Lower leg skin (tissue), 4 donors: ENCODE results near the gene HSP90AA1. TPM values are rescaled to one million over a fixed set of nuclear protein-coding genes. Genes with fewer than 3 reads are reported as not detected.

Source experiments
- DNase-seq, 2 donors: peaks; one replicate each; pipeline ENCODE4 v3.0.0-alpha.2; 2019; ENCODE audit warnings: low spot score in 2 of 2
- H3K4me3 ChIP-seq: fragments of 200-600 bp; sonication (generic); 2 replicates; pipeline ENCODE4 v1.5.1; 2017; ENCODE audit warnings: mild to moderate bottlenecking, low read depth; ENCODE audit not compliant: poor library complexity, severe bottlenecking
- POLR2A ChIP-seq, 2 donors: fragments of 450-650 bp; IDR thresholded peaks; one replicate each; pipeline ENCODE4 v1.6.1; 2016 to 2017; ENCODE audit warnings: antibody characterized with exemption in 2 of 2, mild to moderate bottlenecking in 1 of 2, moderate library complexity in 1 of 2
- whole genome bisulfite sequencing, 2 donors: methylation state at CpG; one replicate each; pipeline ENCODE4 v1.1.5; 2018; 5-methylcytosine and 5-hydroxymethylcytosine counted together
- intact Hi-C: fragments of 100-400 bp; cut with DNase I; formaldehyde crosslinking; loops from one replicate; pipeline ENCODE4 v1.15.0; 2023; ENCODE audit warnings: low total_unique reads
- total RNA-seq, 4 donors: library from RNA; depleted of rRNA; stranded (reverse); fragments of >200 nt; gene quantifications; one replicate each; pipeline ENCODE4 v1.1.0, GENCODE V29; 2016
- TF ChIP-seq, protein P1 (sequence below), 3 donors: fragments of 450-650 bp; IDR thresholded peaks; one replicate each; pipeline ENCODE4 v1.5.1; 2016; ENCODE audit warnings: antibody characterized with exemption in 3 of 3, mild to moderate bottlenecking in 3 of 3, moderate library complexity in 2 of 3

The HSP90AA1 gene
- total RNA-seq, 4 donors from 2014 or later = 196 to 301 (median 255) TPM

DNA sequence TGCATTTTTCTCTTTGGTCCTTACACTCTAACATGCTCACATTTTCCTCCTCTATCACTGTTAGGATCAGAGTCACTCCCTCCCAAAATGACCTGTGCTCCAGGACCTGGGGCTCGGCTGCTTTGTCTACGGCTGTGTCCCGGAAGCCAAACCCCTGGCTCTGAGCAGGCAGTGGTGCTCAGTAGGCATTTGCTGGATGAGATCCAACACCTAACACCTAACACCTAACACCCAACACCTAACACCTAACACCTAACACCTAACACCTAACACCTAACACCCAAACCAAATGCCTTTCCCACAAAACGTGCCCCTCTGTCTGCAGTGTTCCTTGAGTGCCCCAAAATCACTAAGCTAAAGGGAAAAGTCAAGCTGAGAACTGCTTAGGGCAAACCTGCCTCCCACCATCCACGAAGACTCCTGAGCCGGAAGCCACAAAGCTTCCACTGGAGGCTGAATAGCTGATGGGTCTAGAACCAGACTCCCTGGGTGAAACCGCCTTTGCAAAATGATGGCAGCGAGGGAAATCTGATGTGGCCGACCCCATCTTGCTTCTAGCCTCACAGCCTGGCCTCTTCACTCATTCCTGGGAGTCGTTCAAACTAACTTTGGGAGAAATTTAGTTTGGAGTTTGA is 29.2 kb downstream of the HSP90AA1 start:
- no peak for DNase-seq
- intact Hi-C loops = no loop called here
- TF ChIP-seq POLR2A (IDR thresholded peaks at IDR 0.05) = no peak
- TF ChIP-seq, protein P1, sequence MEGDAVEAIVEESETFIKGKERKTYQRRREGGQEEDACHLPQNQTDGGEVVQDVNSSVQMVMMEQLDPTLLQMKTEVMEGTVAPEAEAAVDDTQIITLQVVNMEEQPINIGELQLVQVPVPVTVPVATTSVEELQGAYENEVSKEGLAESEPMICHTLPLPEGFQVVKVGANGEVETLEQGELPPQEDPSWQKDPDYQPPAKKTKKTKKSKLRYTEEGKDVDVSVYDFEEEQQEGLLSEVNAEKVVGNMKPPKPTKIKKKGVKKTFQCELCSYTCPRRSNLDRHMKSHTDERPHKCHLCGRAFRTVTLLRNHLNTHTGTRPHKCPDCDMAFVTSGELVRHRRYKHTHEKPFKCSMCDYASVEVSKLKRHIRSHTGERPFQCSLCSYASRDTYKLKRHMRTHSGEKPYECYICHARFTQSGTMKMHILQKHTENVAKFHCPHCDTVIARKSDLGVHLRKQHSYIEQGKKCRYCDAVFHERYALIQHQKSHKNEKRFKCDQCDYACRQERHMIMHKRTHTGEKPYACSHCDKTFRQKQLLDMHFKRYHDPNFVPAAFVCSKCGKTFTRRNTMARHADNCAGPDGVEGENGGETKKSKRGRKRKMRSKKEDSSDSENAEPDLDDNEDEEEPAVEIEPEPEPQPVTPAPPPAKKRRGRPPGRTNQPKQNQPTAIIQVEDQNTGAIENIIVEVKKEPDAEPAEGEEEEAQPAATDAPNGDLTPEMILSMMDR (IDR thresholded peaks at IDR 0.05) = no peak
- WGBS, 2 donors = 59 to 62% methylated on average over 10 of the region's 10 CpGs
- no peak overlapping the region for H3K4me3 ChIP-seq

DNA sequence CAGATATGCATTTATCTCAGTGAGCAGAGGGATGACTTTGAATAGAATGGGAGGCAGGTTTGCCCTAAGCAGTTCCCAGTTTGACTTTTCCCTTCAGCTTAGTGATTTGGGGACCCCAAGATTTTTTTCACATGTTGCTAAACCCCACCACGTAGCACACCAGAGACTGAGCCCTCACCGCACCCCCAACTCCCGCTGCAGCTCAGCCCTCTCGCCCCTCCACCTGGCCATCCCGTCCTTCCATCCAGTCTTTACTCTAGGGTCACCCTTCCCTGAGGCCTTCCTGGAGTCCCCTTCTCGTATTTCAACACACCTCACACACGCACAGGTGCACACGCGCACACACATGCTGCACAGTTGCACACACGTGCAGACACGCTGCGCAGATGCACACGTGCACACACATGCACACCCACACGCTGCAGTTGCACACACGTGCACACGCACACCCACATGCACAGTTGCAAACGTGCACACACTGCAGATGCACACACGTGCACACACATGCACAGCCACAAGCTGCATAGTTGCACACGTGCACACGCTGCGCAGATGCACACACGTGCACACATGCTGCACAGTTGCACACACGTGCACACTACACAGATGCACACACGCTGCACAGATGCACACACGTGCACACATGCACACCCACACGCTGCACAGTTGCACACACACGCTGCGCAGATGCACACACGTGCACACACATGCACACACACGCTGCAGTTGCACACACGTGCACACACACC is 30.0 kb downstream of the HSP90AA1 start:
- no peak for TF ChIP-seq POLR2A (IDR thresholded peaks at IDR 0.05)
- TF ChIP-seq, protein P1 (IDR thresholded peaks at IDR 0.05) = no peak
- H3K4me3 ChIP-seq = no peak overlapping the region
- no peak for DNase-seq
- WGBS, 2 donors = 84 to 85% methylated on average over 31 of the region's 31 CpGs
- intact Hi-C loops = no loop called here

DNA sequence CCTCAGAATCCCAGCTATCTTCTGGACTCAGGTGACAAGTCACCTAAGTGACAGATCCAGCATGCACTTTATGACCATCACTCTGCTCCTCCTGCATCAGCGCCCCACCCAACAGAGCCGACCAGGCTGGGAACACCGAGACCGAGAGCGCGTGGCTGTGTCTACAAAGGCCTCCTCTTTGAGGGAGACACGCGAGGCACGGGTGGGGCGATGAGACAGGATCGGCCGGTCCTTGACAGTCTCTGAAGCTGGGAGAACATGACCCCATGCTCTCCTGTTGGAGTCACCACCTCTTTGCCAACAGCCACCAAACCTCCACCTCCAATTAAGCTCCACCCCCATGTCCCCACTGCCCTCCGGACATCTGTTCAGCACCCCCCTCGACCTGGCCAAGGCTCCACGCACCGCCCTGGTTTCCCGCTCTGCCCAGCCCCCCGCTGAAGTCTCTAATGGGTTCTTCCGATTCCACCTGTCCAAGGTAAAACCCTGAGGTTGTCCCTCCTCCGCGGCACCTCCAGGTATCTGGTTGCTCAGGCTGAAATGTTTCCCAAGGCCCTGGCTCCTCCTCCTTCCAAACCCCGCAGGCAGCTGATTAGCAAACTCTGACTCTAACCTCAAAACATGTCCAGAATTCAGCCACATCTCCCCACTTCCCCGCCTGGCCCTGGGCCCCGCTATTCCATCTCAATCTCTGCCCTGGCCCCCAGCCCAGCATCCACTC is 31.5 kb downstream of the HSP90AA1 start:
- intact Hi-C loops = no loop called here
- 68 to 70% methylated on average over 24 of the region's 24 CpGs for WGBS, 2 donors
- no peak for DNase-seq
- TF ChIP-seq POLR2A (IDR thresholded peaks at IDR 0.05) = no peak
- TF ChIP-seq, protein P1 (IDR thresholded peaks at IDR 0.05) = no peak
- H3K4me3 ChIP-seq = no peak overlapping the region

DNA sequence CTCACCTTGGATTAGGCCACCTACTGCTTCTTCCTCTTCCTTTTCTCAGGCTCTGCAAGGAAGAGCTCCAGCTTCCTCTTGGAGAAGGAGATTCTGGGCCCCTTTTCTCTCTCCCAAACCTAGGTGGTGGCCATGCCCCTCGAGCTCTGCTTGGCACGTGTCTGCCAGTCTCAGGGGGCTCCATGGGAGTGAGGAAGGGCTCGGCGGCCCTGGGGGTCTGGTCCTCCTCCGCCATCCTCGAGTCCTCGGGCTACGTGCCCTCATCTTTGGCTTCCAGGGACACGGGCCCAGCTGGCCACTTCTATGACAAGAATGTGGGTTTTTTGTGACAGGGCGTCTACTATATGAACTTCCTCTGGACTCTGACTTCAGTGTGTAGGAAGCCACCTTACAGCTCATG is 34.3 kb downstream of the HSP90AA1 start:
- WGBS, 2 donors = 89 to 95% methylated on average over 10 of the region's 10 CpGs
- no peak for DNase-seq
- intact Hi-C loops = no loop called here
- no peak for TF ChIP-seq POLR2A (IDR thresholded peaks at IDR 0.05)
- TF ChIP-seq, protein P1 (IDR thresholded peaks at IDR 0.05) = no peak
- H3K4me3 ChIP-seq = no peak overlapping the region

DNA sequence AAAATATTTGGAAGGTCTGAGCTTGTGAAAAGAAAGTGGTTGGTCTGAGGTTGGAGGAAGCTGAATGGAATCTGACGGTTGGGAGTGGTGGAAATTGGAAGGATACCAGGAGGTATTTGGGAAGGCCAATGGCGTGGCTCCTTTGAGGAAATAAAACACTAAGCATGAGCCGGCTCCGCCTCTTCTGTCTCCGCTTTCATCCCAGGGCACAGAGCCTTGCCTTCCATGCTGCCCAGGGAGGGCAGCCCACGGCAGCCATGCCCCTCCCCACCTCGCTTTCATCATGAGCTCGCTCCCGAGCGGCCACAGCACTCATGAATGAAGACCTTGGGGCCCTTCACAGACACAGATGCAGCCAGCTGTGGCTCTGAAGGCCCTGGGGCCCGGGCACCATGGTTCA is 36.2 kb downstream of the HSP90AA1 start:
- intact Hi-C loops = no loop called here

More for the DNA sequence above, 36.2 kb downstream of the HSP90AA1 start:
- no peak overlapping the region for H3K4me3 ChIP-seq
- no peak for TF ChIP-seq POLR2A (IDR thresholded peaks at IDR 0.05)
- TF ChIP-seq, protein P1 (IDR thresholded peaks at IDR 0.05) = no peak
- WGBS, 2 donors = 55 to 59% methylated on average over 11 of the region's 11 CpGs
- DNase-seq = no peak
